ENCODE results near the gene USP2. TPM values are rescaled to one million over a fixed set of nuclear protein-coding genes. Genes with fewer than 3 reads are reported as not detected.

USP2 gene
- total and polyA plus RNA-seq, 2 of the 4 experiments (the other 2 are of a cell fraction), result 0.18 to 0.79 TPM

DNA sequence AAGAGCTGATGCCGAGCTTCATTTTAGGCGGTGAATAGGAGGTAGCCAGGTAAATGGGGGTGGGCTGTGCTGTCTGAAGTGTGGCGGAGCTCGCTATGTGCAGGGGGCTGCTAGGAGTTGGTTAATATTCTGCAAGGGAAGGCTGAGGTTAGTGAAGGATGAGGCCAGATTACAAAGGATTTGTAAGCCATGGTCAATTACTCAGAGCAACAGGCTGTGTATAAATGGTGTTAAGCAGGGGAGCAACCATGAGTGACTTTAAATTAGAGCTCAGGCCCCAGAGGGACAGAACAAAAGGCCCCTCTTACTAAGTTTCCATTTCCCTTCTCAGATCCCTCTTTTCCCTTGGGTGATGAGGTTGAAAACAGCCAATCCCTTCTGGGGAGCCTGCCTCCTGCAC lies 57.3 kb downstream of the USP2 start:
- H3K4me3 ChIP-seq (ENCODE audit: insufficient read depth, low read depth, low read length), result no peak overlapping the region
- no peak overlapping the region for H4K5ac ChIP-seq (ENCODE audit: low read depth, low read length)
- ATAC-seq (ENCODE audit: low read depth) (no peak), DNase-seq (no peak)
- H3K56ac ChIP-seq (ENCODE audit: extremely low read depth, insufficient read depth, low read length), result no peak overlapping the region
- H2AK9ac ChIP-seq (replicated peaks; ENCODE audit: low read depth, low read length, poor library complexity), result no peak overlapping the region
- H3K9me1 ChIP-seq (ENCODE audit: insufficient read depth, low read length), result peaks cover 9% of the 10 kb centered on the region
- no peak overlapping the region for H3K27ac ChIP-seq (ENCODE audit: insufficient read depth, low read length)
- no peak overlapping the region for H2AFZ ChIP-seq (replicated peaks; ENCODE audit: low read length, poor library complexity)
- H2BK5ac ChIP-seq (ENCODE audit: low read depth, low read length, poor library complexity, severe bottlenecking), result no peak overlapping the region
- no peak overlapping the region for H3K14ac ChIP-seq (replicated peaks; ENCODE audit: low read depth, low read length)
- H3K36me3 ChIP-seq (ENCODE audit: control insufficient read depth, insufficient read depth, low read length), result no peaks in the 10 kb centered on the region
- no peak overlapping the region for H3K23ac ChIP-seq (ENCODE audit: low read depth, low read length)
- intact Hi-C loops (cut with micrococcal nuclease) (loop anchor here (5.0 kb wide), 1 partner anchor 177 kb away; the partner anchor contains the start of gene ABCG4), in situ Hi-C loops (cut with MboI; ENCODE audit: low sequenced_read_pairs) (no loop called here), dilution Hi-C loops (cut with HindIII; ENCODE audit: low sequenced_read_pairs, unreplicated experiment) (no loop called here)
- H2AK5ac ChIP-seq (ENCODE audit: low read depth, low read length), result no peak overlapping the region
- TF ChIP-seq USF2 (IDR thresholded peaks at IDR 0.05; ENCODE audit: low read depth, low read length), result no peak
- ChIA-PET POLR2A (ENCODE audit: unreplicated experiment) (interaction anchor here (1.0 kb wide), 1 partner anchor 14 kb away, joined by 3 read pairs; no protein-coding TSS in a partner anchor), CTCF (interaction anchor here (0.7 to 2.1 kb wide), 6 partner anchors 9 to 179 kb away, joined by 3 to 16 read pairs (median 4); no protein-coding TSS in a partner anchor)
- H2BK20ac ChIP-seq (ENCODE audit: low read depth, low read length), result no peak overlapping the region
- no TSS peak for BruUV-seq (replicated peaks)
- no CpG with 5 or more reads among the region's 4 CpGs for WGBS, 2 experiments (ENCODE audit: extremely low coverage in 2 of 2, insufficient read length in 1 of 2)
- H4K20me1 ChIP-seq (ENCODE audit: insufficient read depth, low read length), result no peaks in the 10 kb centered on the region
- H3K4ac ChIP-seq (ENCODE audit: low read depth, low read length), result no peak overlapping the region
- no peak overlapping the region for H4K91ac ChIP-seq (ENCODE audit: insufficient read depth, low read depth, low read length)
- no peaks in the 10 kb centered on the region for H3K27me3 ChIP-seq (ENCODE audit: control insufficient read depth, insufficient read depth, low read length)
- no peak overlapping the region for H3K4me2 ChIP-seq (ENCODE audit: low read depth, low read length)
- no peak overlapping the region for H2BK120ac ChIP-seq (ENCODE audit: low read depth, low read length)
- no peak overlapping the region for H3K9ac ChIP-seq (ENCODE audit: low read depth, low read length)
- H3K4me1 ChIP-seq (ENCODE audit: control insufficient read depth, insufficient read depth, low read length), result peaks cover 18% of the 10 kb centered on the region
- H3K79me1 ChIP-seq (ENCODE audit: low read depth in 1 of 2, low read length in 2 of 2), result peaks cover 0 to 18% of the 10 kb centered on the region in 2 experiments; a peak in 3 of 4 replicates
- no peak overlapping the region for H3K18ac ChIP-seq (ENCODE audit: low read depth, low read length)
- no peak overlapping the region for H2BK15ac ChIP-seq (ENCODE audit: low read depth, low read length)
- H4K8ac ChIP-seq (ENCODE audit: low read depth in 2 of 2, low read length in 2 of 2), result no peak overlapping the region
- no peaks in the 10 kb centered on the region for H3K9me3 ChIP-seq (ENCODE audit: control insufficient read depth, insufficient read depth, low read length)

All from IMR-90 (cell line).